Measurements from ENCODE around the gene CTSA.
"Not testable (repeated sequence)": the region's sequence is repeated elsewhere in the genome, so short reads cannot be mapped to it uniquely, and the experiment has no call there.

Gene CTSA

DNA sequence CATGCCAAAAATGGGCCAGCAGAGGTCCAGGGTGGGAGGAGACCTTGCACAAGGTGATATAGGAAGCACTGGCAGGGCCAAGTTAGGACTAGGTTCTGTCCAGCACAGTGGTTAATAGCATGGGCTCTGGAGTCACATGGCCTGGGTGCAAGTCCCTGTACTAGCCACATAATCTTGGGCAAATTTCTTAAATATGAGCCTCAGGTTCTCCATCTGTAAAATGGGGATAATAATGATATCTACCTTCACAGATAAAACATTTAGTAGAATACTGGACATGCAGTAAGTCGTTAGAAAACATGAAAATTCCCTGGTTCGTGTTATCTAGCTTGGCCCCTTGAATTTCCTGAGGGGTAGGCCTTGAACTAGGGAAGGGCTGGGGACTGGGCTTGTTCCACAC lies 6.2 kb downstream of the CTSA start:
- no peak for DNase-seq

DNA sequence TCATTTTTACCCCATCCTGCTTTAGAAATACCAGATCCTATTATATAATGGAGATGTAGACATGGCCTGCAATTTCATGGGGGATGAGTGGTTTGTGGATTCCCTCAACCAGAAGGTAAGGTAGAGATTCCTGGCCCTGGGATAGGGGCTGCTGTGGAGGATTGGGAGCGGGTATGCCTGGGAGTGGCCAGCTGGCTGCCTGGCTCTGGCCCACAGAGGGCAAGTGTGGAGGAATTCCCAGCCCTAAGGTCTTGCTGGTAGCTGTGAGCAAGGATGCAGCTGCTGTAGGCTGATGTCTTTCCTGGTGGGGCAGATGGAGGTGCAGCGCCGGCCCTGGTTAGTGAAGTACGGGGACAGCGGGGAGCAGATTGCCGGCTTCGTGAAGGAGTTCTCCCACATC lies 6.6 kb downstream of the CTSA start:
- DNase-seq: no peak

DNA sequence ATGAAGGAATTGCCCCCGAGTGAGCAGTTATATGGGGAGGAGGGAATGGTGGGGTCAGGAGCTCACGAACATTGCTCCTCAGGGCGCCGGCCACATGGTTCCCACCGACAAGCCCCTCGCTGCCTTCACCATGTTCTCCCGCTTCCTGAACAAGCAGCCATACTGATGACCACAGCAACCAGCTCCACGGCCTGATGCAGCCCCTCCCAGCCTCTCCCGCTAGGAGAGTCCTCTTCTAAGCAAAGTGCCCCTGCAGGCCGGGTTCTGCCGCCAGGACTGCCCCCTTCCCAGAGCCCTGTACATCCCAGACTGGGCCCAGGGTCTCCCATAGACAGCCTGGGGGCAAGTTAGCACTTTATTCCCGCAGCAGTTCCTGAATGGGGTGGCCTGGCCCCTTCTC lies 7.2 kb downstream of the CTSA start:
- no peak for DNase-seq

DNA sequence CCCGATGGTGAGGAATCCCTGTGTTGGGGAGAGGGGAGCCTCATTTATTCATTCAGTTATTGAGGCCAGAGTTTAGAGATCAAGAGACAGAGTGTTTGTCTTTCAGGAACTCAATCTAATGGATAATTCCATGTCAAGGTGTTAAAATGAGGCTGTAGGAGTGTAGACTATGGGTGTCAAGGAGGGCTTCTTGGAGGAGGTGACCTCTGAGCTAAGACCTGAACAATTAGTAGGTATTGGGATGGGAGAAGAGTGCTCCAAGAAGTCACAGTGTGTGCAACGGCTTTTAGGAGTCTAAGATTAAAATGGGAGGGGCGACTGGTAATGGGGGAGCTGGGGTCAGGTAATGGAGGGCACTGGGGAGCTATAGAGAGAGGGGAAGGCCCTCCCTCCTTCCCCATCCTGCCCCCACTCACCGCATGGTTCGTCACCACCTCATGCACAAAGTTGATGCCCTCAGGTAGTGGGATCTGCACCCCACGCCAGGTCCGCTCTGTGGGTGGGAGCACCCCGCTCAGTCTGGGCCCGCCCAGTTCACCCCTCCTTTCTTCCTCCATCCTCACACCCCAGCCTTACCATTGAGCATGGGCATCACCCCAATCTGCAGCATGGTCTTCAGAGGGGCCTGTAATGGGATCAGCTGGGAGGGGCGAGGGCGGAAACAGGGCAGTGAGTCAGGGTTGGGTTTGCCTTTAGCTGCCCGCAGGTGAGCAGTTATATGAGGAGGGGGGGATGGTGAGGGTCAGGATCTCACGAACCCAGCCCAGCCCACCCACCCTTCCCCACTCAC lies 8.1 kb downstream of the CTSA start:
- no peak for DNase-seq

DNA sequence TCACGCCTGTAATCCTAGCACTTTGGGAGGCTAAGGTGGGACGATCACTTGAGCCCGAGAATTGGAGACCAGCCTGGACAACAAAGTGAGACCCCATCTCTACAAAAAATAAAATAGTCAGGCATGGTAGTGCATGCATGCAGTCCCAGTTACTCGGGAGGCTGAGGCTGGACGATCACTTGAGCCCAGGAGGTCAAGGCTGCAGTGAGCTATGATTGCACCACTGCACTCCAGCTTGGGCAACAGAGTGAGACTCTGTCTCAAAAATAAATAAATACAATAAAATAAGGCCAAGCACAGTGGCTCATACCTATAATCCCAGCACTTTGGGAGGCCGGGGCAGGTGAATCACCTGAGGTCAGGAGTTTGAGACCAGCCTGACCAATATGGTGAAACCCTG lies 10.2 kb downstream of the CTSA start:
- DNase-seq: not testable (repeated sequence)

DNA sequence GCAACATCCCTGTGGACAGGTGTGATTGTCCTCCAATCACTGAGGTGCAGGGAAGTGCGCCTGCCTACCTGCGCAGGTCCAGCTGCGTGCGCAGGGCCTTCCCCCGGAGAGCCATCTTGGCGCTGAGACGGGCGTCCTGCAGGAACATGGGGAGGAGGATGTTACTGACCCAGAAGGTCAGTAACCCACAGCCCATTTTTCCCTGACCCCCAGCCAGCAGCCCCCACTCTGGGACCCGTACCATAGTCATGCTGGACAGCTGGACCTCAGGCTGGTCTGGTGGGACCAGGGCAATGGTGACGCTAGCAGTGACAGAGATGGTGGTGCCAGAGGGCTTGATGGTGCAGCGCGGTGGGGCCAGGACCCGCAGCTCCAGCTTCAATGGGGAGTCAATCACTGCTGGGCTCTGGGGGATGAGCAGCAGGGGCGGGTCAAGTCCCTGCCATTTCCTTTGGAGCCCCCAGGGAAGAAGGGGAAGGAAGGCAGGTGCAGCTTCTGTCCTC lies 11.1 kb downstream of the CTSA start:
- DNase-seq: no peak

DNA sequence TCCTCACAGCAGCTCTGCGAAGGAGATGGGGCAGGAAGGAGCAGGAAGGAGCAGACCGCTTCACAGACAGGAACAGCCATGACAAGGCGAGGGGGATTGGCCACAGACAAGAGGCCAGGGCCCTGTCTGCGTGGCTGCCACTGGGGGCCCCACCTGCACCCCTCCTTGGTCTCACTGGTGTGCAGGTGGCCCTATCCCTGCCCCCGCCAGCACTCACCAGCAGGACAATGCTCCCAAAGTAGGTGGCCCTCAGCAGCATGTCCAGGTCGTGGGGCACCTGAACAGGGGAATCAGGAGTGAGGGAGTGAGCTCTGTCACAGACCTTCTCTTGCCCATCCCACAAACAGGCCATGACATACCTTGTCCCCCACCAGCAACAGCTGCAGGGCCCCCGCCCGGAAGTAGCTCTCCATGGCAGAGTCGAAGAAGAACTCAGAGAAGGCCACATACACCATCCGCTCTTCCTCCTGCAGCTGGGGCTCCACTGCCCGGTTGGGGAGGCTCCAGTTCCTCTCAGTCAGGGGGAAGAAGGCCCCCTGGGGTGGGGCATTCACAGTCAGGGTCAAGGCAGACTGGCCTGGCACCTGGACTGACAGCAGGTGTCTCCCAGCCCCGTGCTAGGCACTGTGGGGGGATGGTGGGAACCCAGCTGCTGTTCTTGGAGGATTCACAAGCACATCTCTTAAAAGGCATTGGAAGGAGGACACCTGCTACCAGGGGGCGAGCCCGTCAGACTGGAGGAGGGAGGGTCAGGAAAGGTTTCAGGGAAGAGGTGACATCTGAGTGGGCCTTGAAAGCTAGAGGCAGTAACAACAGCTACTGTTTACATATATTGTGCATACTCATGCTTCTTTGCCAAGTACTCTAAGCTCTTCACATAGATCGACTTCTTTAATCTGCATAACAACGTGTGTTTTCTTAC lies 13.7 kb downstream of the CTSA start:
- no peak for DNase-seq

DNA sequence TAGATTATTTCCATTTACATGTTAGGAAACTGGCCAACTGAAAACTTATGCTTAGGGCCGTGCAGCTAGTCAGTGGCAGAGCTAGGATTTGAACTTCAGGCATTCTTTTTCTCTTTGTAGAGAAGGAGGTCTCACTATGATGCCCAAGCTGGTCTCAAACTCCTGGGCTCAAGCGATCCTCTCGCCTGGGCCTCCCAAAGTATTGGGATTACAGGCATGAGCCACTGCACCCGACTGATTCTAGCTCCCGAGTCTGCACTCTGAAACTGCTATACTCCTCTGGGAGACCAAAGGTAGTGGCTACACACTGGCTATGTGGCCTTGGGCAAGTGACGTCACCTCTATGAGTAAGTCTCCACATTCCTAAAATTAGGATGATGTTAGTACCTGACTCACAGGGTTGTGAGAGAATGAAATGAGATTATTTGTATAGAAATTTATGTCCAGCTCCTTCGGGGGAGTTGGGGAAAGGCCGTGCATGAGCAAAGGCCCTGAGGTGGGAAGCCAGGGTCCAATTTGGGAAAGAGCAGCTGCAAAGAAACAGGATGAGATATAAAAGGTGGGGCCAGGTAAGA lies 14.5 kb downstream of the CTSA start:
- no peak for DNase-seq

DNA sequence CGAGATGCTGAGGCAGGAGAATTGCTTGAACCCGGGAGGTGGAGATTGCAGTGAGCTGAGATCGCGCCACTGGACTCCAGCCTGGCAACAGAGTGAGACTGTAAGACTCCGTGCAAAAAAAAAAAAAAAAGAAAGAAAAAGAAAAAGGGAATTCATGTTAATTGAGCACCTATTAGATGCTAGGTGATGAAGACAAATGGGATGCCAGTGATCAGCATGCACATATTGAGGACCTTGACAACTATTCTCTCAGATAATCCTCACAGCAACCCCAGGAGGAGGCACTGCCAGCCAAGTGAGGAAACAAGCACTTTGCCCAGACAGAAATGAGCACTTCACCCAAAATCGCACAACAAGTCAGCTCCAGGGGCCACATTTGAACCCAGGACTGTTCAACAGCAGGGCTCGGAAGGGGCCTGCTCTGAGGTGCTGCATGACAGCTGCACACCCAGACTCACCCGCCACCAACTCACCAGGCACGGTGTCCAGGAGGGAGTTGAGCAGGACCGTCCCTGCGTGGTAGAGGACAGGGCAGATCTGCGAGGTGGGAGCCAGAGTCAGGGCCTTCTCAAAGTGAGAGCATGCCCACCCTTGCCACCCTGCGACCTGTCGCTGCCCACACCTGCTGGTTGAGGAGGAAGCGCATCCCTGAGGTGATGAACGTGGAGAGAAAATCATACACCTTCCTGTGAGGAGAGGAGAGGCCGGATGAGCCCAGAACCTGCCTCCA lies 16.2 kb downstream of the CTSA start:
- DNase-seq: no peak

DNA sequence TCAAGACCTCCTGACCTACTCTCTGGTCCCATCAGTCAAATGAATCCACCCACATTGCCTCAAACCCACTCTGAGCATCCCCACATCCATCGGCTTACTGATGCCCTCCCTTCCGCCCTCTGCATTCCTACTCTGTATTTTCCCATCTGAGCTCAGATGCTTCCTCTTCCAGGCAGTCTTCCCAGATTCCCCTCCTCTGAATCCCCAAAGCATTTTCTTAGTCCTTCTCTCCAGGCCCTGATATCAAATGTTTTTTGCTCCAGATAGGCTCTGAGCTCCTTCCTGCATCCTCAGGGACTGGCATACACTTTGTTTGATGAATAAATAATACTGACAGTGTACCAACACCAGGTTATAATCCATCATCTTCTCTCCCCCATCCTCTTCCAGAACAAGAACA lies 16.9 kb downstream of the CTSA start:
- DNase-seq: no peak

DNA sequence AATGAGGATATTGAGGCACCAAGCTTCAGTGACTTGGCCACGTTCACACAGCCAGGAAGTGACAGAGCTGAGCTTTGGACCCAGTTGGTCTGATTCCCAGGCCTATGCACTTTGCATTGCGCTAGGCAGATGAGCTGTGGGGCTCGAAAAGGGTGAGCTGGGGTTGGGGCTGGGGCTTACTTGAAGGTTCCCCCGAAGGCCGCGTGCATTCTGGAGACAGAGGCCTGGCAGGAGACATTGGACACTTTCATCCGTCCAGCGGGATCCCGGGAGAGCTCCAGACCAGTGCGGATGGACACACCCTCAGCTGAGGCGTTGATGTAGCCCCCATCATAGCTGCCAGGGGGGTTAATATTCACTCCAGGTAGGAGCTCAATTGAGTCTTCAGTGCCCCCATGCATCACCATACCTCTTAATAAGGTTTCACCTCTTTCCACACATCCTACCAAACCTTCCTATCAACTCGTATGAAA lies 18.2 kb downstream of the CTSA start:
- DNase-seq: no peak

DNA sequence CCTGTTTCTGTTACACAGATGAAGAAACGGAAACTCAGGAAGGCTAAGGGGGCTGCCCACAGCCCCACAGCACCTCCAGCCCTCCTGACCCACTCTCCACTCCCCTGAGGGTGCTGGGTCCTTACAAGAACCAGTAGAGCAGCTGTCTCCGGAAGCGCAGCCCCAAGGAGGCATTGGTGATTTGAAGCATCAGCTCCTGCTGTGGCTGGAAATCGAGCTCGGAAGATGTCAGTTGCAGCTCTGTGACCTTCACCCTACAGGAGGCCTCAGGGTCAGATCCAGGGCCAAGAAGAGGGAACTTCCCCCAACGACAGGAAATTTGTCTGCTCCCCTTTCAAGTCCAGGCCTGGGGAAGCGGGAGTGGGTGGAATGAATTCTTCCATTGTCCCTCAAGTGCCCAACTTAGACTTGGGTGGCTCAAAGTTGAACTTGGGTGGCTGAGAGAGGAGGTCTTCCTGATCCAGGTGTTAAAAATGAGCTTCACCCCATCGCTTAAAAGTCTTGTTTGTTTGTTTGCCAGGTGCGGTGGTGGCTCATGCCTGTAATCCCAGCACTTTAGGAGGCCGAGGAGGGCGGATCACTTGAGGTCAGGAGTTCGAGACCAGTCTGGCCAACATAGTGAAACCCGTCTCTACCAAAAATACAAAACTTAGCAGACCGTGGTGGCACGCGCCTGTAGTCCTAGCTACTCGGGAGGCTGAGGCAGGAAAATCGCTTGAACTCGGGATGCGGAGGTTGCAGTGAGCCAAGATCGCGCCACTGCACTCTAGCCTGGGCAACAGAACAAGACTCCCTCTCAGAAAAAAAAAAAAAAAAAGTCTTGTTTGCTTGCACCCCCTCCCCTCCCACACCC lies 18.9 kb downstream of the CTSA start:
- no peak for DNase-seq

DNA sequence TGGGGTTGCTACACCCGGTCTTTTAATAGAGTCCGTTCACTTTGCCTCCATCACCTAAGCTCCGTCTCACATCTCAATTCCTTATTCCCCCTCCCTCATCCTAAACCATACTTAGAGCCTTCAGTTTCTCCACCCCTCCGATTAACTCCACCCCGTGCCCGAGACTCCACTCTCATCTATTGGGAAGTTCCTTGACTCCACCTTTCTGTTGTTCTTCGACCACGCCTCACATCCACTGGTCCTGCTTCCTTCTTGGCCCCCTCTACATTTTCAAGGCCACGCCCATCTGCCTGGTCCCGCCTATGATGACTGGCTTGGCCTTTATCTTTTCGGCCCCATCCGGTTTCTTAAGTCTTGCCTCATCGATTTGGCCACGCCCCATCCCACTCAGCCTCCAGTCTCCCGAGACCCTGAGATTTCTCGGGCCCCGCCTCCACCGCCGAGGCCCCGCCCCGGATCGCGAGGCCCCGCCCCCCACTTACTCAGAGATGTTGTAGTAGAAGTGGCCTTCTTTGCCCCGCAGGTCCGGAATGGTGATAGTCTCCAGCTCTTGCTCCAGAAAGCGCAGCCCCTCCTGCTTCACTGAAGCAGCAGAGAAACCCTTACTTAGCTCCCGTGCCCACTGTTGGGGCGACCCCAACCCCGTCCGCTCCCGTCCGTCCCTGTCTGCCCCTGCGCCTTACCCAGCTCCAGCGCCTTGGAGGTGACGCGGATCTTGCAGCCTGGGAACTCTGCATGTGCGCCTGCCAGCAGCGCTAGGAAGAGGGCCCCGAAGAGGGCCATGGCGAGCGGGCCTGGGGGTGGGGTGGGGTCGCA lies 19.7 kb downstream of the CTSA start:
- DNase-seq: peak; percentile 67 to 96 (median 72)

DNA sequence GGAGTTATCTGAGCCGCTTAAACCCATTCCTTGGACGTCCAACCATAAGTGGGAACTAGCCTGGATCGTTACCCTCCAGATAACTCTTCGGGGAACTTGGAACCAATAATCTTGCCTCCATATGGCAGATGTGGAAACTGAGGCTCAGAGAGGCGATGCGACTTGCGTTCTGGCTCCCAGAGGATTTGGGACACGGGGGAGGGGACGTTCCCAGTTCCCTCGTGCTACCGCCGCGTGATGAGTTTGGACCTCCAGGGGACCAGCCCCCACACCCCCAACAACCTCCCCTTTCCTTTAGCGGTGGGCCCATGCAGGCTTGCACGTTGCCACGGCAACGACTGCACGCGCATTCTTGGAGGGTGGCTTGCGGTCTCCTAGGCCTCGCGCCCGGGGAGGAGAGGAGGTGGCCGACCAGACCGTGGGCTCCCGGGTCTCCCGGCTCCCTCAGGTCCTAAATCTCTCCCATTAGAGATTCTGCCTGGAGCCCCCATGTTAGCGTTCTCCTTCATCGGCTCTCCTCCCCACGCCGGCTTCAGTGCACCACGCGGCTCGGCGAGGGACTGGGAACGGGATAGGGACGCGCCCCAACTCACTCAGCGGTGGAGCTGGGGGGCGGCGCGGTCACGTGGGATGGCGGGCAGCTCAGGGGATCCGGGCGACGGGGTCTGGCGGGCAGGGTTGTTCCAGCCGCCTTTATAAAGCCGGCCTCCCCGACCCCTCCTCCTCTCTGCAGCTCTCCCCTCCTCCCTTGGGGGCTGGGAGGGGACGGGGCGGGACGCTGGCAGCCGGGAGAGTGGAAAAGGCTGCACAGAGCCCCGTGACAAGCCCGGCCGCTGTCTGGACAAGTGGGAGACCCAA lies 20.6 kb downstream of the CTSA start, which contains the start of gene PLTP:
Gene PLTP (minus strand): TSS at position 670 of the 858 bp plus-strand sequence. CDS start 703 bp downstream, outside the sequence.
- DNase-seq: peak in 1 of 5 donors; percentile 15

DNA sequence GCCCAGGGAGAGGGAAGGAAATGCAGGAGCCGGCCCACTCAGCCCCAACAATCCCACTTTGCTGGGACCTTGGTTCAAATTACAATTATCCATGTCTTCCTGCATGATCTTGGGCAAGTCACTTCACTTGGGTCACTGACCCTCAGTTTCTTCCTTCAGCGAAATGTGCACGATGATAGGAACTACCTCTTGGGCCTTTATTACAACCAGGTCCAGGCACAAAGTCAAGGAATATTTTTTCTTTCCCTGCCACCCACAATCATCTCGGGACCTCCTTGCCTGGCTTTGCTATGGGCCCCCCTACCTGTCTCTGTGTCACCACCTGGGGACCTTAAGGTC lies 21.2 kb downstream of the CTSA start:
- no peak for DNase-seq

DNA sequence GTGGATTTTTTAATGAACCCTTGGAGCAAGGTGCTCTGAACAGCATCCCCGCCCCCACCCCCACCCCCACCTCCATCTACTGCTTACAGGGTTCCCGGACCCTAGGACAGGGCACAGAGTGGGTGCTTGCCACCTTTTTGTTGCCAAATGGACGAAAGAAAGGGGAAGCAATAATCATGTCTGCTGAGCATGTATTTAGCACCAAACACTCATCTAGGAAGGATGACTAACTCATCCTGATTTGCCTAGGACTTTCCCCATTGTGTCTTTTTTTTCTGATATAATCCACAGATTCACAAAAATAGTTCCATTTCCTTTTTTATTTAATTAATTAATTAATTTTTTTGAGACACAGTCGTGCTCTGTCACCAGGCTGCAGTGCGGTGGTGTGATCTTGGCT lies 22.0 kb downstream of the CTSA start:
- no peak for DNase-seq

DNA sequence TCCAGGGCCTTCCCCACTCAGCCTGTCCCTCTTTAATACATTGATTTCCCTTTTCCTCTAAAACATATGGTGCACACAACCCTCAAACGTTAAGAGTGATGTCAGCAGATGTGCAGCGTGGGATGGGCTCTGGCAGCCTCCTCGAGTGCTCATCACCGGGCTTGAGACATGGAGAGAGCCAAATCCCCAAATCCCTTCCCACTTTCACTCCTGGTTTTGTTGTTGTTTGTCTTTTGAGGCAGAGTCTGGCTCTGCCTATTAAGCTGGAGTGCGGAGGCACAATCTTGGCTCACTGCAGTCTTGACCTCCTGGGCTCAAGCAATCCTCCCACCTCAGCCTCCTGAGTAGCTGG lies 26.6 kb downstream of the CTSA start:
- DNase-seq: no peak

DNA sequence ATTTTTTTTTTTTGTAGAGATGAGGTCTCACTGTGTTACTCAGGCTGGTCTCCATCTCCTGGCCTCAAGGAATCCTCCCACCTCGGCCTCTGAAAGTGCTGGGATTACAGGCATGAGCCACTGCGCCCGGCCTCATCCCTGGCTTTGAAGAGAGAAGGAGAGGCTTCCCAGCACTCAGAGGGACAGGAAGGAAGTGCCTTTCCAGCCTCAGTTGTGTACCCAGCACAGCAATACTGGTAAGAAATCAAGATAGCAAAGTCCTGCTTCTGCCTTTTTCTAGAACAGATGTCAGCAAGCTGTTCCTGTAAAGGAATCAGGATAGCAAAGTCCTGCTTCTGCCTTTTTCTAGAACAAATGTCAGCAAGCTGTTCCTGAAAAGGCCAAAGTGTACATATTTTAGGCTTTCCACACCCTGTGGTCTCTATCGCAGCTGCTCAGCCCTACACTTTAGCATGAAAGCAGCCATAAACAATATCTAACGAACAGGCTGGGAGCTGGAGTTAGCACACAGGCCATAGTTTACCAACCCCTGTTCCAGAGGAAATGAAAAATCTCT lies 27.1 kb downstream of the CTSA start:
- no peak for DNase-seq

DNA sequence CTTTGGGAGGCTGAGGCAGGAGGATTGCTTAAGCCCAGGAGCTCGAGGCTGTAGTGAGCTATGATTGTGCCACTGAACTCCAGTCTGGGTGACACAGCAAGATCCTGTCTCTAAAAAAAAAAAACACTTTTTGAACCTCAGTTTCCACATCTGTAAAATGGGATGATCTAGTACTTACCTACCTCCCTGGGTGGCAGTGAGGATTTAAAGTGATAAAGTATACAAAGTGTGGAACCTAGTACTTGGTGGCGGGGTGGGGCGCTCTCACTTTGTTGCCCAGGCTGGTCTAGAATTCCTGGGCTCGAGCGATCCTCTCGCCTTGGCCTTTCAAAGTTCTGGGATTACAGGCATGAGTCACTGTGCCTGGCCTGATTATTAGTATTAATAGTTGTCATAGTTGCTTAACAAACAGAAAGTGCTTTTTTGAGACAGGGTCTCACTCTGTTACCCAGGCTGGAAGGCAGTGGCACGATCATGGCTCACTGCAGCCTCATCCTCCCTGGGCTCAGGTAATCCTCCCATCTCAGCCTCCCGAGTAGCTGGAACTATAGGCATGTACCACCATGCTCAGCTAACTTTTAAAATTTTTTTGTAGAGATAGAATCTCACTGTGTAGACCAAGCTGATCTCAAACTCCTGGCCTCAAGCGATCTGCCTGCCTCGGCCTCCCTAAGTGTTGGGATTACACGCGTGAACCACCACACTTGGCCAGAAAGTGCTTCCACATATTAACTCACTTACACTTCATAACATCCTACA lies 27.8 kb downstream of the CTSA start:
- DNase-seq: no peak
